ENCODE data around the gene PLET1.

GRCh38 chr11:112212290-112212689 is 48.4 kb downstream of the PLET1 start:
- no peak for TF ChIP-seq POLR2AphosphoS5 (IDR thresholded peaks at IDR 0.05)
- TF ChIP-seq, protein P1, sequence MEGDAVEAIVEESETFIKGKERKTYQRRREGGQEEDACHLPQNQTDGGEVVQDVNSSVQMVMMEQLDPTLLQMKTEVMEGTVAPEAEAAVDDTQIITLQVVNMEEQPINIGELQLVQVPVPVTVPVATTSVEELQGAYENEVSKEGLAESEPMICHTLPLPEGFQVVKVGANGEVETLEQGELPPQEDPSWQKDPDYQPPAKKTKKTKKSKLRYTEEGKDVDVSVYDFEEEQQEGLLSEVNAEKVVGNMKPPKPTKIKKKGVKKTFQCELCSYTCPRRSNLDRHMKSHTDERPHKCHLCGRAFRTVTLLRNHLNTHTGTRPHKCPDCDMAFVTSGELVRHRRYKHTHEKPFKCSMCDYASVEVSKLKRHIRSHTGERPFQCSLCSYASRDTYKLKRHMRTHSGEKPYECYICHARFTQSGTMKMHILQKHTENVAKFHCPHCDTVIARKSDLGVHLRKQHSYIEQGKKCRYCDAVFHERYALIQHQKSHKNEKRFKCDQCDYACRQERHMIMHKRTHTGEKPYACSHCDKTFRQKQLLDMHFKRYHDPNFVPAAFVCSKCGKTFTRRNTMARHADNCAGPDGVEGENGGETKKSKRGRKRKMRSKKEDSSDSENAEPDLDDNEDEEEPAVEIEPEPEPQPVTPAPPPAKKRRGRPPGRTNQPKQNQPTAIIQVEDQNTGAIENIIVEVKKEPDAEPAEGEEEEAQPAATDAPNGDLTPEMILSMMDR (IDR thresholded peaks at IDR 0.05 in 8 of 11, conservative IDR thresholded peaks at IDR 0.05 in 3 of 11) = no peak
